Measurements from ENCODE around the gene TMCO4.

Gene TMCO4

GRCh38 chr1:19734056-19734455 lies 65.7 kb downstream of the TMCO4 start:
- no peak for ATAC-seq
- TF ChIP-seq PPARA (CRISPR knock-in tag; IDR thresholded peaks at IDR 0.05; ENCODE audit: borderline replicate concordance) (no peak), CSDC2 (CRISPR knock-in tag; IDR thresholded peaks at IDR 0.05) (no peak), BACH2 (CRISPR knock-in tag; IDR thresholded peaks at IDR 0.05; ENCODE audit: borderline replicate concordance) (no peak), CSRNP3 (CRISPR knock-in tag; IDR thresholded peaks at IDR 0.05) (no peak), SNAI2 (CRISPR knock-in tag; IDR thresholded peaks at IDR 0.05) (no peak), ARNTL (CRISPR knock-in tag; IDR thresholded peaks at IDR 0.05; ENCODE audit: borderline replicate concordance, low read depth) (no peak), ZFP3 (CRISPR knock-in tag; IDR thresholded peaks at IDR 0.05) (no peak), RARB (CRISPR knock-in tag; IDR thresholded peaks at IDR 0.05) (no peak), ZNF70 (CRISPR knock-in tag; IDR thresholded peaks at IDR 0.05) (no peak), ZNF565 (CRISPR knock-in tag; conservative IDR thresholded peaks at IDR 0.05; ENCODE audit: low read depth) (no peak), CREB5 (CRISPR knock-in tag; IDR thresholded peaks at IDR 0.05; ENCODE audit: low read depth) (no peak), ZNF8 (CRISPR knock-in tag; IDR thresholded peaks at IDR 0.05) (no peak), POU6F1 (CRISPR knock-in tag; IDR thresholded peaks at IDR 0.05; ENCODE audit: borderline replicate concordance, low read depth) (no peak), TCF4 (CRISPR knock-in tag; IDR thresholded peaks at IDR 0.05; ENCODE audit: borderline replicate concordance) (no peak), ZFP30 (CRISPR knock-in tag; IDR thresholded peaks at IDR 0.05) (no peak), OSR1 (CRISPR knock-in tag; IDR thresholded peaks at IDR 0.05) (no peak)

- TF ChIP-seq PPARA (CRISPR knock-in tag; IDR thresholded peaks at IDR 0.05; ENCODE audit: borderline replicate concordance) (no peak), BACH2 (CRISPR knock-in tag; IDR thresholded peaks at IDR 0.05; ENCODE audit: borderline replicate concordance) (no peak)
- no peak for ATAC-seq
These were observed 66.1 kb downstream of the TMCO4 start for GRCh38 chr1:19733615-19734014.

GRCh38 chr1:19731311-19731821 lies 68.3 kb downstream of the TMCO4 start:
- ATAC-seq, result no peak
- TF ChIP-seq PATZ1 (CRISPR knock-in tag; IDR thresholded peaks at IDR 0.05; ENCODE audit: borderline replicate concordance) (no peak), ZFP30 (CRISPR knock-in tag; IDR thresholded peaks at IDR 0.05) (no peak), ZNF565 (CRISPR knock-in tag; conservative IDR thresholded peaks at IDR 0.05; ENCODE audit: low read depth) (no peak), ESRRG (CRISPR knock-in tag; IDR thresholded peaks at IDR 0.05) (no peak), ARNTL (CRISPR knock-in tag; IDR thresholded peaks at IDR 0.05; ENCODE audit: borderline replicate concordance, low read depth) (no peak), ZNF70 (CRISPR knock-in tag; IDR thresholded peaks at IDR 0.05) (no peak), SNAI2 (CRISPR knock-in tag; IDR thresholded peaks at IDR 0.05) (no peak), TSHZ2 (CRISPR knock-in tag; IDR thresholded peaks at IDR 0.05) (no peak)

- no peak for ATAC-seq
- TF ChIP-seq OSR1 (CRISPR knock-in tag; IDR thresholded peaks at IDR 0.05) (no peak), POU6F1 (CRISPR knock-in tag; IDR thresholded peaks at IDR 0.05; ENCODE audit: borderline replicate concordance, low read depth) (no peak), PATZ1 (CRISPR knock-in tag; IDR thresholded peaks at IDR 0.05; ENCODE audit: borderline replicate concordance) (no peak), ZNF565 (CRISPR knock-in tag; conservative IDR thresholded peaks at IDR 0.05; ENCODE audit: low read depth) (no peak), ZNF8 (CRISPR knock-in tag; IDR thresholded peaks at IDR 0.05) (no peak), SNAI2 (CRISPR knock-in tag; IDR thresholded peaks at IDR 0.05) (no peak), ARNTL (CRISPR knock-in tag; IDR thresholded peaks at IDR 0.05; ENCODE audit: borderline replicate concordance, low read depth) (no peak), ZFP30 (CRISPR knock-in tag; IDR thresholded peaks at IDR 0.05) (no peak), CSDC2 (CRISPR knock-in tag; IDR thresholded peaks at IDR 0.05) (no peak), ZFP3 (CRISPR knock-in tag; IDR thresholded peaks at IDR 0.05) (no peak), ZNF70 (CRISPR knock-in tag; IDR thresholded peaks at IDR 0.05) (no peak), BACH2 (CRISPR knock-in tag; IDR thresholded peaks at IDR 0.05; ENCODE audit: borderline replicate concordance) (no peak), TOX (CRISPR knock-in tag; IDR thresholded peaks at IDR 0.05; ENCODE audit: borderline replicate concordance) (no peak)
These were observed 68.9 kb downstream of the TMCO4 start for GRCh38 chr1:19730793-19731192.
